Body of pancreas (tissue), 4 donors: ENCODE results near the gene TEAD3. TPM values are rescaled to one million over a fixed set of nuclear protein-coding genes. Genes with fewer than 3 reads are reported as not detected.
"Not testable (repeated sequence)": the region's sequence is repeated elsewhere in the genome, so short reads cannot be mapped to it uniquely, and the experiment has no call there.

Source experiments
- ATAC-seq: fragments of 150-250 bp; one replicate; pipeline ENCODE4 v1.9.1; 2016
- DNase-seq, 4 donors: peaks; one replicate each; pipeline ENCODE4 v3.0.0-alpha.2; 2019
- H3K27ac ChIP-seq, 4 donors: fragments of 200-600 bp; sonication (generic); 1 replicate in 3 of 4; 2 replicates in 1 of 4; pipeline versions ENCODE4 v1.5.1 to v1.6.1; 2016 to 2019; ENCODE audit warnings: mild to moderate bottlenecking in 1 of 4, mixed read lengths in 1 of 4, moderate library complexity in 1 of 4
- H3K27me3 ChIP-seq, 2 donors: fragments of 200-600 bp; sonication (generic); one replicate each; pipeline ENCODE4 v1.6.0; 2016; ENCODE audit warnings: mild to moderate bottlenecking in 1 of 2
- H3K36me3 ChIP-seq, 2 donors: fragments of 200-600 bp; sonication (generic); replicated peaks in 1 of 2; 2 replicates each; pipeline ENCODE4 v1.5.1; 2016; ENCODE audit warnings: low read depth in 2 of 2; ENCODE audit not compliant: insufficient read depth in 1 of 2
- H3K4me1 ChIP-seq: fragments of 200-600 bp; sonication (generic); one replicate; pipeline ENCODE4 v1.6.0; 2016
- H3K4me3 ChIP-seq, 2 donors: fragments of 200-600 bp; sonication (generic); 1 replicate in 1 of 2; 2 replicates in 1 of 2; pipeline ENCODE4 v1.5.1; 2016 to 2019
- H3K9me3 ChIP-seq, 3 donors: fragments of 200-600 bp; sonication (generic); 1 replicate in 2 of 3; 2 replicates in 1 of 3; pipeline ENCODE4 v1.5.1; 2016
- CTCF ChIP-seq, 7 experiments: fragments of 450-650 bp in 4 of 7; fragments of 200-600 bp in 3 of 7; sonication (generic) in 3 of 7; IDR thresholded peaks; one replicate each; pipeline ENCODE4 v1.5.1; 2016 to 2019; ENCODE audit warnings: antibody characterized with exemption in 7 of 7
- POLR2A ChIP-seq, 3 donors: fragments of 450-650 bp; IDR thresholded peaks; one replicate each; pipeline ENCODE4 v1.6.1; 2016; ENCODE audit warnings: antibody characterized with exemption in 3 of 3, mild to moderate bottlenecking in 2 of 3
- WGBS, 2 donors: methylation state at CpG; one replicate each; pipeline ENCODE4 v1.1.5; 2017; 5-methylcytosine and 5-hydroxymethylcytosine counted together
- intact Hi-C: fragments of 100-400 bp; cut with DNase I; formaldehyde crosslinking; loops from one replicate; pipeline ENCODE4 v1.15.1; 2023
- total RNA-seq, 2 donors: library from RNA; depleted of rRNA; stranded (reverse); fragments of >200 nt; gene quantifications; one replicate each; pipeline ENCODE4 v1.1.0, GENCODE V29; 2016

The TEAD3 gene
- total RNA-seq, 2 donors from 2014 or later, result 6.5 to 8.9 TPM

DNA sequence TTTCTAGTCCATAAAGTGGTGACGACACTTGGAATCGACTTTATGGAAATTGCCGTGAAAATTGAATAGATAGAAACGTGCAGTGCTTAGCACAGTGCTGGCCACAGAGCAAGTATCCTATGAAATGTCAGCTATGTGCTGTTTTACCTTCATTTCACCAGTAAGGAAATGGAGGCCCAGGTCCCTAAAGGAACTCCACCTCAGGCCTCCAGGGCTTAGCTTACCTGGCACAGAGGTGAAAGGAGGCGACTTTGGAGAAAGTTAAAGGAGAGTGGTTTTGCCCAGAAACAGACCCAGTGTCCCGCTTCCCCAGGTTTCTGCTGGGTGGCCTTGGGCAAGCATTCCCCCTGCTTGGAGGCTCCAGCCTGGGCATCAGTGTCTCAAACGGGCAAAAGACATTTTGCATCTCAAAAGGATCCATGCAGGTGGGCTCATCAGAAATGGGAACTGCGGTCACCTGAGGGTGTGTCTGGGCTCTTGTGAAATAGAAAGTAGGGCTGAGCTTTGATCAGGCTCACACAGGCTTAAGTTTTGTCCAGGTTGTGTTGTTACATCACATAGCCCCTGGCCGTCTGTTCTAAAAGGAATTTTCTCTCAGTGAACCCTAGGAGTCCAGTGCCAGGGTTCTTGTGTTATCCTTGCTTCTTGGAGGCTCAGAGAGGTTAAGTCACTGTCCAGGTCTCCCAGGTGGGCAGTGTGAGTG, 22.6 kb upstream of the TEAD3 start:
- no peak for DNase-seq
- WGBS, 2 donors, result 79 to 83% methylated on average over 8 to 9 of the region's 9 CpGs
- intact Hi-C loops, result loop anchor here (5.0 kb wide), 1 partner anchor 218 kb away; the partner anchor contains the start of gene ARMC12

GRCh38 chr6:35518566-35519312, 21.9 kb upstream of the TEAD3 start:
- 94 to 96% methylated on average over 6 of the region's 6 CpGs for WGBS, 2 donors
- no peaks in the 10 kb centered on the region for H3K36me3 ChIP-seq
- ATAC-seq, result no peak

More for the DNA sequence above, 22.6 kb upstream of the TEAD3 start:
- no peaks in the 10 kb centered on the region for H3K27me3 ChIP-seq
- ATAC-seq, result no peak
- no peaks in the 10 kb centered on the region for H3K9me3 ChIP-seq
- H3K4me1 ChIP-seq, result peaks cover 9% of the 10 kb centered on the region
- no peak overlapping the region for H3K27ac ChIP-seq
- no peaks in the 10 kb centered on the region for H3K36me3 ChIP-seq
- no peak overlapping the region for H3K4me3 ChIP-seq
- no peak for TF ChIP-seq POLR2A (IDR thresholded peaks at IDR 0.05)
- TF ChIP-seq CTCF (IDR thresholded peaks at IDR 0.05), result no peak

DNA sequence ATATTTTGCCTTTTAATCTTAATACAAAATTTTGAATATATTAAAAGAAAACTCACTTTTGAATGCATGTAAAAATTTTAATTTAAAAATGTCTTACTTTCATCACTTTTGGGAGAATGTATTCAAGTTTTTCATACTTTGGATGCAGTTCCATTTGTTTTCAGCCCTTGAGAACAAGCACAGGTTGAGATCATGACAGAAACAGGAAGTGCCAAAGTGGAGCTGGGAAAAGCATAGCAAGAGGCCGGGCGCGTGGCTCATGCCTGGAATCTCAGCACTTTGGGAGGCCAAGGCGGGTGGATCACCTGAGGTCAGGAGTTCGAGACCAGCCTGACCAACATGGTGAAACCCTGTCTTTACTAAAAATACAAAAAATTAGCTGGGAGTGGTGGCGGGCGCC, 21.1 kb upstream of the TEAD3 start:
- H3K27me3 ChIP-seq, ATAC-seq, H3K36me3 ChIP-seq, DNase-seq, H3K4me1 ChIP-seq, intact Hi-C loops, H3K27ac ChIP-seq, H3K4me3 ChIP-seq, H3K9me3 ChIP-seq: not testable (repeated sequence)
- WGBS, 2 donors, result 87 to 91% methylated on average over 7 of the region's 7 CpGs

More at GRCh38 chr6:35518566-35519312, 21.9 kb upstream of the TEAD3 start:
- no peak for TF ChIP-seq CTCF (IDR thresholded peaks at IDR 0.05)
- no peak overlapping the region for H3K27ac ChIP-seq
- H3K4me1 ChIP-seq, result peaks cover 9% of the 10 kb centered on the region
- no peak for DNase-seq
- intact Hi-C loops, result no loop called here
- no peak overlapping the region for H3K4me3 ChIP-seq
- H3K9me3 ChIP-seq, result no peaks in the 10 kb centered on the region
- H3K27me3 ChIP-seq, result no peaks in the 10 kb centered on the region

- WGBS, 2 donors, result 59 to 71% methylated on average over 6 of the region's 6 CpGs
- no peak overlapping the region for H3K27ac ChIP-seq
Observed at GRCh38 chr6:35516712-35517111, 19.8 kb upstream of the TEAD3 start.

GRCh38 chr6:35515939-35516338, 19.1 kb upstream of the TEAD3 start:
- 84 to 88% methylated on average over 6 of the region's 6 CpGs for WGBS, 2 donors
- ATAC-seq, DNase-seq: not testable (repeated sequence)

More at GRCh38 chr6:35516712-35517111, 19.8 kb upstream of the TEAD3 start:
- peaks cover 0 to 5% of the 10 kb centered on the region in 2 donors for H3K27me3 ChIP-seq
- H3K4me3 ChIP-seq, result no peak overlapping the region
- H3K36me3 ChIP-seq, result no peaks in the 10 kb centered on the region
- no peaks in the 10 kb centered on the region for H3K9me3 ChIP-seq
- TF ChIP-seq POLR2A (IDR thresholded peaks at IDR 0.05), result no peak
- ATAC-seq, result no peak
- H3K4me1 ChIP-seq, result no peaks in the 10 kb centered on the region
- intact Hi-C loops, result no loop called here
- no peak for DNase-seq

GRCh38 chr6:35514587-35514986, 17.7 kb upstream of the TEAD3 start:
- 73% methylated on average over 4 of the region's 4 CpGs for WGBS, 2 donors
- ATAC-seq, result no peak
- Histone ChIP-seq H3K4me3 (no peak overlapping the region), H3K36me3 (no peaks in the 10 kb centered on the region), H3K27me3 (peaks cover 0 to 5% of the 10 kb centered on the region in 2 donors), H3K27ac (no peak overlapping the region), H3K9me3 (no peaks in the 10 kb centered on the region), H3K4me1 (no peaks in the 10 kb centered on the region)
- TF ChIP-seq POLR2A (IDR thresholded peaks at IDR 0.05) (no peak), CTCF (IDR thresholded peaks at IDR 0.05) (no peak)
- no peak for DNase-seq
- intact Hi-C loops, result no loop called here

More at GRCh38 chr6:35515939-35516338, 19.1 kb upstream of the TEAD3 start:
- H3K36me3 ChIP-seq, intact Hi-C loops, H3K27ac ChIP-seq, H3K9me3 ChIP-seq, H3K4me3 ChIP-seq, H3K4me1 ChIP-seq, H3K27me3 ChIP-seq: not testable (repeated sequence)
